ENCODE measurements around the gene RDH11.
A peak's percentile ranks its signal among the peaks of the same experiment; 100 is the strongest.

The RDH11 gene

GRCh38 chr14:67680121-67680602, 15.4 kb downstream of the RDH11 start:
- H3K4me1 Mint-ChIP-seq = peaks cover 25% of the 10 kb centered on the region
- H3K9me3 Mint-ChIP-seq = no peaks in the 10 kb centered on the region
- peak overlapping the region; percentile 26 for H3K27ac Mint-ChIP-seq
- H3K36me3 Mint-ChIP-seq = peaks cover 87% of the 10 kb centered on the region
- H3K4me3 Mint-ChIP-seq = no peak overlapping the region
- peak in 1 of 2 donors; percentile 53 for DNase-seq (ENCODE audit: low spot score in 2 of 2)
- peak; percentile 100 for ATAC-seq

GRCh38 chr14:67679006-67679405, 16.6 kb downstream of the RDH11 start:
- Mint-ChIP-seq H3K9me3 (no peaks in the 10 kb centered on the region), H3K4me1 (peaks cover 24% of the 10 kb centered on the region), H3K36me3 (peaks cover 76% of the 10 kb centered on the region), H3K4me3 (no peak overlapping the region), H3K27ac (no peak overlapping the region)
- no peak for DNase-seq (ENCODE audit: low spot score in 2 of 2)
- ATAC-seq = no peak

- Mint-ChIP-seq H3K4me1 (peaks cover 32% of the 10 kb centered on the region), H3K9me3 (no peaks in the 10 kb centered on the region), H3K27ac (peak overlapping the region; percentile 90), H3K36me3 (peaks cover 48% of the 10 kb centered on the region), H3K4me3 (peak overlapping the region; percentile 83)
- no peak for ATAC-seq
- no peak for DNase-seq (ENCODE audit: low spot score in 2 of 2)
These were observed 20.4 kb downstream of the RDH11 start for GRCh38 chr14:67675219-67675582.

GRCh38 chr14:67674480-67675218, 20.9 kb downstream of the RDH11 start, which contains the start of gene VTI1B:
TSS of gene VTI1B (minus strand) at chr14:67674632. CDS start at chr14:67674489, 143 bp downstream.
- Mint-ChIP-seq H3K4me3 (peak within 1 kb of the TSS; percentile 83), H3K4me1 (peaks cover 37% of the 10 kb centered on the region), H3K27ac (peak within 1 kb of the TSS; percentile 90), H3K9me3 (no peaks in the 10 kb centered on the region), H3K36me3 (peaks cover 44% of the 10 kb centered on the region)
- DNase-seq (ENCODE audit: low spot score in 2 of 2) = peak; percentile 76 to 90
- peak; percentile 96 for ATAC-seq

GRCh38 chr14:67674139-67674479, 21.5 kb downstream of the RDH11 start:
- no peaks in the 10 kb centered on the region for H3K9me3 Mint-ChIP-seq
- peaks cover 42% of the 10 kb centered on the region for H3K36me3 Mint-ChIP-seq
- ATAC-seq (peak; percentile 74), DNase-seq (ENCODE audit: low spot score in 2 of 2) (peak; percentile 36 to 67)
- peak overlapping the region; percentile 83 for H3K4me3 Mint-ChIP-seq
- peak overlapping the region; percentile 90 for H3K27ac Mint-ChIP-seq
- peaks cover 43% of the 10 kb centered on the region for H3K4me1 Mint-ChIP-seq

GRCh38 chr14:67673451-67673850, 22.1 kb downstream of the RDH11 start:
- peaks cover 49% of the 10 kb centered on the region for H3K4me1 Mint-ChIP-seq
- H3K36me3 Mint-ChIP-seq = peaks cover 36% of the 10 kb centered on the region
- H3K4me3 Mint-ChIP-seq = peak overlapping the region; percentile 83
- H3K27ac Mint-ChIP-seq = peak overlapping the region; percentile 90
- ATAC-seq = no peak
- no peaks in the 10 kb centered on the region for H3K9me3 Mint-ChIP-seq
- DNase-seq (ENCODE audit: low spot score in 2 of 2) = no peak

- Mint-ChIP-seq H3K36me3 (peaks cover 16% of the 10 kb centered on the region), H3K27ac (no peak overlapping the region), H3K4me1 (peaks cover 71% of the 10 kb centered on the region), H3K4me3 (no peak overlapping the region), H3K9me3 (no peaks in the 10 kb centered on the region)
- DNase-seq (ENCODE audit: low spot score in 2 of 2) (peak in 1 of 2 donors; percentile 59), ATAC-seq (peak; percentile 83)
These were observed 27.0 kb downstream of the RDH11 start for GRCh38 chr14:67668559-67668958.

GRCh38 chr14:67666750-67667449, 28.7 kb downstream of the RDH11 start:
- DNase-seq (ENCODE audit: low spot score in 2 of 2) = peak in 1 of 2 donors; percentile 55
- H3K4me1 Mint-ChIP-seq = peaks cover 58% of the 10 kb centered on the region

GRCh38 chr14:67665868-67666267, 29.7 kb downstream of the RDH11 start:
- Mint-ChIP-seq H3K9me3 (no peaks in the 10 kb centered on the region), H3K36me3 (peaks cover 19% of the 10 kb centered on the region), H3K4me1 (peaks cover 51% of the 10 kb centered on the region), H3K4me3 (no peak overlapping the region), H3K27ac (peak overlapping the region; percentile 80)
- ATAC-seq = peak; percentile 43
- no peak for DNase-seq (ENCODE audit: low spot score in 2 of 2)

More at GRCh38 chr14:67666750-67667449, 28.7 kb downstream of the RDH11 start:
- Mint-ChIP-seq H3K4me3 (no peak overlapping the region), H3K27ac (peak overlapping the region; percentile 80), H3K36me3 (peaks cover 9% of the 10 kb centered on the region), H3K9me3 (no peaks in the 10 kb centered on the region)
- ATAC-seq = peak; percentile 77

- Mint-ChIP-seq H3K36me3 (peaks cover 38% of the 10 kb centered on the region), H3K27ac (peak overlapping the region; percentile 21), H3K4me3 (no peak overlapping the region), H3K9me3 (no peaks in the 10 kb centered on the region), H3K4me1 (peaks cover 29% of the 10 kb centered on the region)
- no peak for DNase-seq (ENCODE audit: low spot score in 2 of 2)
- no peak for ATAC-seq
These were observed 31.9 kb downstream of the RDH11 start for GRCh38 chr14:67663633-67664032.

GRCh38 chr14:67653651-67654280, 41.8 kb downstream of the RDH11 start:
- H3K4me1 Mint-ChIP-seq = no peaks in the 10 kb centered on the region
- H3K9me3 Mint-ChIP-seq = no peaks in the 10 kb centered on the region
- H3K27ac Mint-ChIP-seq = no peak overlapping the region
- no peak overlapping the region for H3K4me3 Mint-ChIP-seq
- H3K36me3 Mint-ChIP-seq = peaks cover 97% of the 10 kb centered on the region
- ATAC-seq (no peak), DNase-seq (ENCODE audit: low spot score in 2 of 2) (no peak)

GRCh38 chr14:67652189-67652588, 43.4 kb downstream of the RDH11 start:
- Mint-ChIP-seq H3K36me3 (peaks cover 91% of the 10 kb centered on the region), H3K4me1 (no peaks in the 10 kb centered on the region), H3K27ac (peak overlapping the region; percentile 45), H3K9me3 (no peaks in the 10 kb centered on the region), H3K4me3 (no peak overlapping the region)
- ATAC-seq (peak; percentile 54), DNase-seq (ENCODE audit: low spot score in 2 of 2) (no peak)

GRCh38 chr14:67650694-67651093, 44.9 kb downstream of the RDH11 start:
- ATAC-seq = no peak
- H3K27ac Mint-ChIP-seq = peak overlapping the region; percentile 45
- no peak for DNase-seq (ENCODE audit: low spot score in 2 of 2)
- peaks cover 91% of the 10 kb centered on the region for H3K36me3 Mint-ChIP-seq
- no peaks in the 10 kb centered on the region for H3K9me3 Mint-ChIP-seq
- no peak overlapping the region for H3K4me3 Mint-ChIP-seq
- no peaks in the 10 kb centered on the region for H3K4me1 Mint-ChIP-seq

- ATAC-seq (no peak), DNase-seq (ENCODE audit: low spot score in 2 of 2) (no peak)
- Mint-ChIP-seq H3K9me3 (no peaks in the 10 kb centered on the region), H3K36me3 (peaks cover 91% of the 10 kb centered on the region), H3K4me1 (no peaks in the 10 kb centered on the region), H3K4me3 (no peak overlapping the region), H3K27ac (peak overlapping the region; percentile 45)
These were observed 45.4 kb downstream of the RDH11 start for GRCh38 chr14:67650151-67650550.

GRCh38 chr14:67646131-67646530, 49.4 kb downstream of the RDH11 start:
- H3K4me1 Mint-ChIP-seq = peaks cover 15% of the 10 kb centered on the region
- H3K4me3 Mint-ChIP-seq = no peak overlapping the region
- ATAC-seq (no peak), DNase-seq (ENCODE audit: low spot score in 2 of 2) (no peak)
- H3K9me3 Mint-ChIP-seq = no peaks in the 10 kb centered on the region
- H3K36me3 Mint-ChIP-seq = peaks cover 84% of the 10 kb centered on the region
- no peak overlapping the region for H3K27ac Mint-ChIP-seq

Measured in stimulated activated effector memory CD8-positive, alpha-beta T cell treated with anti-CD3 and anti-CD28 coated beads, Interleukin-12 subunit alpha, Interleukin-12 subunit beta, amount 100 ng/mL, for 72 hours (primary cell).